ENCODE data around the gene MYH11.

GRCh38 chr16:15887283-15887682 lies 30.5 kb upstream of the MYH11 start:
- TF ChIP-seq CTCF (IDR thresholded peaks at IDR 0.05) = no peak
- no peak for TF ChIP-seq ZFX (IDR thresholded peaks at IDR 0.05; ENCODE audit: borderline replicate concordance)
